Glomerular visceral epithelial cell (primary cell): ENCODE measurements around the gene NF2.
"Not testable (repeated sequence)": the region's sequence is repeated elsewhere in the genome, so short reads cannot be mapped to it uniquely, and the experiment has no call there.

Source experiments
- DNase-seq: peaks from one replicate; pipeline ENCODE4 v3.0.0-alpha.2; 2016; ENCODE audit errors: extremely low spot score

Gene NF2

GRCh38 chr22:29603358-29604075 is at the start of gene NF2:
TSS of gene NF2 (plus strand) at chr22:29603633. CDS start at chr22:29603999, 366 bp downstream.
- DNase-seq = peak; percentile 99

DNA sequence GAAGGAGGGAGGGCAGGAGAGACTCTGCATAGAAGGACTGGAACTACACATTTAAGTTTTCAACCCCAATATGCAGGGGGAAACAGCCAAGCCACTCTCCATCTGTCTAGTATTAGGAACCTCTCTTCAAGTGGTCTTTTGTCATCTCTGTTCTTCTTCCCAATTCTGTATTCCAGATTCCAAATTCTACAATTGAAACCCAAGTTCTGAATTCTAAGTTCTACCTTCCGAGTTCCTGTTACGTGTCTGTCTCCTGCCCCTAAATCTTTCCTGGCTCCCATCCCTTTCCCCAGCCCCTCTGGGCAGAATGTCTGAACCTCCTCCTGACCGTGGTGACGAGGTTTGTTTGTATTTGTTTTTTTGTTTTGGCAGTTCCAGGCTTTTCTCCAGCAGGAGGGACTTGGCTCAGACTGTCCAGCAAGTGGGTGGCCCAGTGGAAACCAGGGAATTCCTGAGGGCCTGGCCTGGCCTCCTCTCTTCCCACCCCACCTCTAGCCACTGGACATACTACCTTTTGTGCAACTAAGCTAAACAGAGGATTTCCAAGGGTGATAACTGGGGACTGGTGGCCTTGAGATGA is 48.3 kb upstream of the NF2 start:
- no peak for DNase-seq

- DNase-seq = no peak
These were observed 44.4 kb upstream of the NF2 start for GRCh38 chr22:29559030-29559429.

GRCh38 chr22:29559853-29560252 is 43.6 kb upstream of the NF2 start:
- DNase-seq = no peak

DNA sequence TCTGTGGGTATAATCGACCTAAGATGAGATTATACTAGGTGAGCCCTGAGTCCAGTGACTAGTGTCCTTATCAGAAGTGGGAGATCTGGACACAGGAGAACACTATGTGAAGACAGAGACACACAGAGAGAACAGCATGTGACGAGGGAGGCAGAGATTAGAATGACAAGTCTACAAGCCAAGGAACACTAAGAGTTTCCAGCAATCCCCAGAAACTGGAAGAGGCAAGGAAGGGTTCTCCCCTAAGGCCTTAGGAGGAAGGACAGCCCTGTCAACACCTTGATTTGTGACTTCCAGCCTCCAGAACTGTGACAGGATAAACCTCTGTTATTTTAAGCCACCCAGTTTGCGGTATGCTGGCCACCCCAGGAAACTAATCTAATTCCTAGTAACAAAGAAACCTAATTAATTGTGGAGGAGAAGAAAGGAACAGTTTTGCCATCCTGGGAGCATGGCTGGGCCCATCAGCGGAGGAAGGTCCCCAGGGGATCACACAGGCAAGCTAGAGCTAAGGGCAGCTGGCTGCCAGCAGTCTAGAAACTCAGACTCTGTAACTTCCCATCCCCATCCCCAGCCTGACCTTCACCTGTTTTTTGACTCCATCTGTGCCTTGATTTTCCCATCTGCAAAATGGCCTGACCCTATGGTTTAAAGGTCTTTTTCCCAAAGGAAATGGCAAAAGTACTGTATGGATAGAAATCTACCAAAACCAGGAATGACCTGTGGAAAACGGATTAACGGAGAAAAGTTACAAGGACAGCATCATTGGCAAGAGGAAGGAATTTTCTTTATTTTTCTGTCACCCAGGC is 39.6 kb upstream of the NF2 start:
- DNase-seq = no peak

GRCh38 chr22:29566513-29566912 is 36.9 kb upstream of the NF2 start:
- not testable (repeated sequence) for DNase-seq

GRCh38 chr22:29567338-29567737 is 36.1 kb upstream of the NF2 start:
- no peak for DNase-seq

GRCh38 chr22:29569011-29569678 is 34.3 kb upstream of the NF2 start:
- no peak for DNase-seq

GRCh38 chr22:29570456-29570855 is 33.0 kb upstream of the NF2 start:
- DNase-seq = no peak

GRCh38 chr22:29570912-29571549 is 32.4 kb upstream of the NF2 start:
- no peak for DNase-seq

- no peak for DNase-seq
These were observed 28.5 kb upstream of the NF2 start for GRCh38 chr22:29574762-29575450.

DNA sequence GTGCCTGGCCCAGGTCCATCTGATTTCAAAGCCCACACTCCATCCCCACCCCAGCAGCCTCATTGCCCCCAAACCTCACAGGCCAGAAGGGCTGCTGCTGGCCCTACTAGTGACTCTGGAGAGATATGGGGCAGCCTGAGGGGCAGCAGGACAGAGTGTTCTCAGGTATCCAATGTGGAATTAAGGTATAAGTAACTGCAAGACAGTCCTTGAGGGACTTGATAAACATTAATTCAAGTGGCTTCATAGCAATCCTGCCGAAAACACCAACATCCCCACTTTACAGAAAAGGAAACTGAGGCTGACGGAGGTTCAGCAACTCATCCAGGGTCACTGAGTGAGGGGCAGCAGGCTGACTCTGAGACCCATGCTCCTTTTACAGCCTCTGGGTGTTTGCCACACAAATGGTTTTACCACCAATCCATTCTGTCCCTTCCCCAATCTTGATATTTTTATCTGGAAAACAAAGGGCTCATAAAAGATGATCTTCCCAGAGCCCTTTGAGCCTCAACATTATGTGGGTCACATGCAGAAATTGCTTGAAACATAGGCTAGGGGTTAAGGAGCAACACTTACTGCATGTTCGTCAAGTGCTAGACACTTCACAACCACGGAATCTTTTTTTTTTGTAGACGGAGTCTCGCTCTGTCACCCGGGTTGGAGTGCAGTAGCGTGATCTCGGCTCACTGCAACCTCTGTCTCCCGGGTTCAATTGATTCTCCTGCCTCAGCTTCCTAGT is 24.8 kb upstream of the NF2 start:
- DNase-seq = no peak

DNA sequence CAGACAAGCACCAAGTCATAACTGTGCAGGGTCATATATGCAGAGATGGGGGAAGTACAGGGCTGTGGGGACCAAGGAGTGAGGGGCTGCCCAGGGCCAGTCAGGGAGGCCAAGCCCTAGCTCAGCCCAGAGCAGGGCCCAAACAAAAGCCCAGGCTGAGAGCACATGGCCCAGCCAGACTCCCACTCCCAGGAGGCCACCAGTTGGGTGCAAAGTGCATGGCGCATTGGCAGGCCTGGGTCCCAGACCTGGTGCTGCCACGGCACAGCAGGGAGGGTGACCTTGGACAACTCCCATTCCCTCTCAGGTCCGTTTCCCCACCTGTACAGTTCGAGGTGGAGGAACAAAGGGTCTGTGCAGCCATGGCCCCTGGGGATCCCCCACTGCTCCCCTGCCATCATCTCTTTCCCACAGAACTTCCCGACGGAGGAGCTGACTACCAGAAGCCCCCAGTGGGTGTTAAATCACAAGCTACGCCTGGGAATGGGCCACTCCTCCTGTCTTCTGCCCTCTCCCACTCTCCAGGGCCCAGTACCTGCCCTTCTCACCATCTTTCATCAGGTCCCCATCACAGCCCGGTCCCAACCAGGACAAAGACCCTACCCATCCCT is 23.1 kb upstream of the NF2 start:
- no peak for DNase-seq

DNA sequence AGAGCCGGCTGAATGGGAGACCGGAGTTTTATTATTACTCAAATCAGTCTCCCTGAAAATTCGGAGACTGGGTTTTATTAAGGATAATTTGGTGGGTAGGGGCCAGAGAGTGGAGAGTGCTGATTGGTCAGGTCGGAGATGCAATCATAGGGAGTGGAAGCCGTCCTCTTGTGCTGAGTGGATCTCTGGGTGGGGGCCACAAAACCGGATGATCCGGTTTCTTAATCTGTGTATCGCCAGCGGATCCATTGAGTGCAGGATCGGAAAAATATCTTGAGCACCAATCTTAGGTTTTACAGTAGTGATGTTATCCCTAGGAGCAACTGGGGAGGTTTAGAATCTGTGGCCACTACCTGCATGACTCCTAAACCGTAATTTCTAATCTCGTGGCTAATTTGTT is 21.6 kb upstream of the NF2 start:
- DNase-seq = no peak

DNA sequence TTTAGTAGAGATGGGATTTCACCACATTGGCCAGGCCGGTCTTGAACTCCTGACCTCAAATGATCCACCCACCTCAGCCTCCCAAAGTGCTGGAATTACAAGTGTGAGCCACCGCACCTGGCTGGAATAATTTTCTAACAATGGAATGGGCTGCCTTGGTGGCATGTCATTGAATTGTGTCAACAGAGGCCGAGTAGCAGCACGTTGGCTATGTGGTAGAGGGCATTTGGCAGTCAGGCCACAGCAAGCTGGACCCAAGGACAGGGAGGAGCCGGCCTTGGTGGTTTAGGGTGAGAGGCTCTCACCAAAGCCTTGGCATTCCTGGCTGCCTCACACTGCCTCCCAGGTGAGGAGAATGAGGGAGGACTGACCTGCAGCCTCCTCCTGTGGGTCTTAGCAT is 18.5 kb upstream of the NF2 start:
- DNase-seq = no peak

- not testable (repeated sequence) for DNase-seq
These were observed 17.2 kb upstream of the NF2 start for GRCh38 chr22:29586193-29586705.

- DNase-seq = peak; percentile 71
These were observed 15.3 kb upstream of the NF2 start for GRCh38 chr22:29587938-29588699.

DNA sequence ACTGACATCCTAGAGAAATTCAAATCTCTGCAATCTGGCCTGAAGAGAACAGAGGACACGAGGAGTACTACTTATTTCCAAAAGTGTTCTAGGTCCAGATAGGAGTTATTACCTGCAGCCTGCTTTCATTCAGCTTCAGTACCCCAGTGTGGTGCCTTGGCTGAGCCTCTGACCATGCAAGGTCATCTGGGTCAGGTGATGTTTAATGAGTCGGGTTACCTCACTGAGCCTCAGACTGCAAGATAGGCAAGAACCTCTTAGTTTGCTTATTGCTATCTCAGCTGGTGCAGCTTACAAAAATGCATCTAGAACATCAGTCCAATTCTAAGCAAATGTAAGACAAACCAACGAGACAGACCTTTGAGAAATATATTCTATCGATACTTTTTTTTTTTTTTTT is 9.5 kb upstream of the NF2 start:
- no peak for DNase-seq

DNA sequence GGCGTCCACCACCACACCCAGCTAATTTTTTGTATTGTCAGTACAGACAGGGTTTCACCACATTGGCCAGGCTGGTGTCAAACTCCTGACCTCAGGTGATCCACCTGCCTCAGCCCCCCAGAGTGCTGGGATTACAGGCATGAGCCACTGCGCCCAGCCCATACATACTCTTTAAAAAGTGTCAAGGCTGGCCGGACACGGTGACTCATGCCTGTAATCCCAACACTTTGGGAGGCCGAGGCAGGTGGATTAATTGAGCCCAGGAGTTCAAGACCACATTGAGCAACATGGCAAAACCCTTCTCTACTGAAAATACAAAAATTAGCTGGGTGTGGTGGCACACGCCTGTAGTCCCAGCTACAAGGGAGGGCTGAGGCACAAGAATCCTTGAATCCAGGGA is 9.0 kb upstream of the NF2 start:
- not testable (repeated sequence) for DNase-seq
